HEK293 (cell line): ENCODE measurements around the gene TESK2.
"Not testable (repeated sequence)": the region's sequence is repeated elsewhere in the genome, so short reads cannot be mapped to it uniquely, and the experiment has no call there.

ENCODE experiments used
- CTCF ChIA-PET: fragments of 350-600 bp; formaldehyde crosslinking; extraction: SDS; loops from one replicate; lab custom pipeline; 2021; ENCODE audit warnings: antibody characterized with exemption; lab: Yijun Ruan, JAX
- POLR2A ChIA-PET: fragments of 300-600 bp; formaldehyde crosslinking; extraction: SDS; loops from one replicate; lab custom pipeline; 2020; ENCODE audit warnings: antibody characterized with exemption, inconsistent platforms; lab: Yijun Ruan, JAX
- H3K27ac ChIP-seq: fragments of 200-500 bp; sonication (Bioruptor generic); 2 replicates; pipeline ENCODE4 v1.5.1; 2014; ENCODE audit warnings: low read depth, low read length, control low read depth, inconsistent platforms; ENCODE audit errors: extremely low read depth
- H3K36me3 ChIP-seq, 2 experiments: fragments of 200-500 bp in 1 of 2; sonication (Bioruptor generic) in 1 of 2; 1 replicate in 1 of 2; 2 replicates in 1 of 2; pipeline ENCODE4 v1.5.1; 2014 to 2017; ENCODE audit warnings: inconsistent platforms in 2 of 2, low read length in 2 of 2; ENCODE audit not compliant: control insufficient read depth in 2 of 2, insufficient read depth in 1 of 2
- H3K4me1 ChIP-seq: fragments of 200-500 bp; sonication (Bioruptor generic); 2 replicates; pipeline ENCODE4 v1.5.1; 2014; ENCODE audit warnings: mild to moderate bottlenecking, low read length, inconsistent platforms; ENCODE audit not compliant: control insufficient read depth, insufficient read depth
- H3K4me3 ChIP-seq: 2 replicates; pipeline ENCODE4 v1.5.1; 2011; ENCODE audit warnings: low read depth, mild to moderate bottlenecking, control low read depth, low read length, moderate library complexity
- H3K9me3 ChIP-seq: fragments of 200-500 bp; sonication (Bioruptor generic); 2 replicates; pipeline ENCODE4 v1.5.1; 2014; ENCODE audit warnings: low read depth, low read length, inconsistent platforms; ENCODE audit not compliant: control insufficient read depth, insufficient read depth
- GLI4 ChIP-seq: fragments of 450-650 bp; formaldehyde crosslinking; IDR thresholded peaks from 2 replicates; pipeline ENCODE4 v1.5.1; 2016; ENCODE audit warnings: missing biosample characterization, missing genetic modification characterization
- KLF16 ChIP-seq: fragments of 450-650 bp; formaldehyde crosslinking; IDR thresholded peaks from 2 replicates; pipeline ENCODE4 v1.5.1; 2017; ENCODE audit warnings: missing biosample characterization, missing genetic modification characterization
- MZF1 ChIP-seq: fragments of 450-650 bp; formaldehyde crosslinking; IDR thresholded peaks from 2 replicates; pipeline ENCODE4 v1.5.1; 2017; ENCODE audit warnings: missing biosample characterization, missing genetic modification characterization, borderline replicate concordance
- SP3 ChIP-seq: fragments of 450-650 bp; formaldehyde crosslinking; IDR thresholded peaks from 2 replicates; pipeline ENCODE4 v1.5.1; 2016; ENCODE audit warnings: missing biosample characterization, missing genetic modification characterization
- YY2 ChIP-seq: fragments of 450-650 bp; formaldehyde crosslinking; IDR thresholded peaks from 2 replicates; pipeline ENCODE4 v1.5.1; 2016; ENCODE audit warnings: missing biosample characterization, missing genetic modification characterization
- ZBTB21 ChIP-seq: fragments of 450-650 bp; formaldehyde crosslinking; IDR thresholded peaks from 2 replicates; pipeline ENCODE4 v1.5.1; 2017; ENCODE audit warnings: missing biosample characterization, missing genetic modification characterization
- ZBTB48 ChIP-seq: fragments of 450-650 bp; formaldehyde crosslinking; IDR thresholded peaks from 2 replicates; pipeline ENCODE4 v1.5.1; 2016; ENCODE audit warnings: missing biosample characterization, missing genetic modification characterization
- ZFP3 ChIP-seq: fragments of 450-650 bp; formaldehyde crosslinking; IDR thresholded peaks from 2 replicates; pipeline ENCODE4 v1.5.1; 2016; ENCODE audit warnings: low read depth, missing biosample characterization, missing genetic modification characterization
- ZNF10 ChIP-seq: fragments of 450-650 bp; formaldehyde crosslinking; IDR thresholded peaks from 2 replicates; pipeline ENCODE4 v1.5.1; 2017; ENCODE audit warnings: missing biosample characterization, missing genetic modification characterization
- ZNF132 ChIP-seq: fragments of 450-650 bp; formaldehyde crosslinking; IDR thresholded peaks from 2 replicates; pipeline ENCODE4 v1.5.1; 2017; ENCODE audit warnings: missing biosample characterization, missing genetic modification characterization, borderline replicate concordance
- ZNF211 ChIP-seq: fragments of 450-650 bp; formaldehyde crosslinking; IDR thresholded peaks from 2 replicates; pipeline ENCODE4 v1.5.1; 2016; ENCODE audit warnings: low read depth, missing biosample characterization, missing genetic modification characterization
- ZNF274 ChIP-seq, 2 experiments: fragments of 200-500 bp in 1 of 2; fragments of 450-650 bp in 1 of 2; sonication (Bioruptor generic) in 1 of 2; formaldehyde crosslinking in 1 of 2; IDR thresholded peaks; 2 replicates each; pipeline versions ENCODE4 v1.5.1 to v1.6.1; 2014 to 2016; ENCODE audit warnings: borderline replicate concordance in 1 of 2, inconsistent platforms in 1 of 2, low read length in 1 of 2, missing biosample characterization in 1 of 2, missing genetic modification characterization in 1 of 2
- ZNF510 ChIP-seq: fragments of 450-650 bp; formaldehyde crosslinking; IDR thresholded peaks from 2 replicates; pipeline ENCODE4 v1.5.1; 2018; ENCODE audit warnings: mild to moderate bottlenecking, missing genetic modification characterization, missing biosample characterization; ENCODE audit not compliant: insufficient replicate concordance
- ZNF560 ChIP-seq: fragments of 450-650 bp; formaldehyde crosslinking; IDR thresholded peaks from 2 replicates; pipeline ENCODE4 v1.5.1; 2017; ENCODE audit warnings: missing biosample characterization, missing genetic modification characterization, borderline replicate concordance
- ZNF571 ChIP-seq: fragments of 450-650 bp; formaldehyde crosslinking; IDR thresholded peaks from 2 replicates; pipeline ENCODE4 v1.5.0; 2017; ENCODE audit warnings: missing biosample characterization, missing genetic modification characterization
- ZNF621 ChIP-seq: fragments of 450-650 bp; formaldehyde crosslinking; IDR thresholded peaks from 2 replicates; pipeline ENCODE4 v1.5.1; 2017; ENCODE audit warnings: missing biosample characterization, missing genetic modification characterization
- ZNF776 ChIP-seq: fragments of 450-650 bp; formaldehyde crosslinking; IDR thresholded peaks from 2 replicates; pipeline ENCODE4 v1.5.0; 2017; ENCODE audit warnings: missing biosample characterization, missing genetic modification characterization, borderline replicate concordance
- ZNF791 ChIP-seq: fragments of 450-650 bp; formaldehyde crosslinking; IDR thresholded peaks from 2 replicates; pipeline ENCODE4 v1.5.1; 2016; ENCODE audit warnings: missing biosample characterization, missing genetic modification characterization
- ZNF792 ChIP-seq: fragments of 450-650 bp; formaldehyde crosslinking; IDR thresholded peaks from 2 replicates; pipeline ENCODE4 v1.5.1; 2016; ENCODE audit warnings: missing biosample characterization, missing genetic modification characterization
- TF ChIP-seq, protein P1 (sequence below): fragments of 450-650 bp; formaldehyde crosslinking; IDR thresholded peaks from 2 replicates; pipeline ENCODE4 v1.5.1; 2017; ENCODE audit warnings: missing biosample characterization, missing genetic modification characterization
- TF ChIP-seq, protein P2 (sequence below): fragments of 450-650 bp; IDR thresholded peaks from 2 replicates; pipeline ENCODE4 v1.5.1; 2018; ENCODE audit warnings: missing biosample characterization, missing genetic modification characterization
- TF ChIP-seq, protein P3 (sequence below): fragments of 450-650 bp; formaldehyde crosslinking; IDR thresholded peaks from 2 replicates; pipeline ENCODE4 v1.5.1; 2017; ENCODE audit warnings: missing biosample characterization, missing genetic modification characterization
- TF ChIP-seq, protein P4 (sequence below): fragments of 450-650 bp; formaldehyde crosslinking; conservative IDR thresholded peaks from 2 replicates; pipeline ENCODE4 v1.5.1; 2016; ENCODE audit warnings: low read depth, missing biosample characterization, missing genetic modification characterization
- TF ChIP-seq, protein P5 (sequence below): fragments of 450-650 bp; formaldehyde crosslinking; IDR thresholded peaks from 2 replicates; pipeline ENCODE4 v1.5.1; 2016; ENCODE audit warnings: missing biosample characterization, missing genetic modification characterization

The TESK2 gene

DNA sequence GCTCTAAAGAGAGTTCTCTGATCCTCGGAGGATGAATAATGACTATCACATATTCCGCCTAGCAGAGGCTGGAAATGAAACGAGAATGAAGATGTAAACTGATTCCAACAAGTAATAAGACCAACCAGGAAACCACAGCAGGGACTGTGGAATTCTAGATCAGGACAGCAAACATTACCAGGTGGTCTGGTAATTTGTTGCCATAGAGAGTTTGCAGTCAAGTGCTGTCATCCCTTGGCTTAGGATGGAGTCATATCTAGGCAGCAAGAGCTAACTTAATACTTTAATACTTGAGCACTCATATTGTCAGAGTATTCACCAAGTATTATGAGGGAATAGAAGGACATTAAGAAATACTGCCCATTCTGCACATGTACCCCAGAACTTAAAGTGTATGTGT is 105.7 kb downstream of the TESK2 start (continued):
- no peak for TF ChIP-seq ZNF776 (tag by site-specific recombination)
- TF ChIP-seq ZFP3 (tag by site-specific recombination) = no peak
- no peak for TF ChIP-seq GLI4 (tag by site-specific recombination)
- TF ChIP-seq MZF1 = no peak
- TF ChIP-seq ZNF560 (tag by site-specific recombination) = no peak
- no peak for TF ChIP-seq ZBTB48 (tag by site-specific recombination)
- TF ChIP-seq ZNF791 = no peak

DNA sequence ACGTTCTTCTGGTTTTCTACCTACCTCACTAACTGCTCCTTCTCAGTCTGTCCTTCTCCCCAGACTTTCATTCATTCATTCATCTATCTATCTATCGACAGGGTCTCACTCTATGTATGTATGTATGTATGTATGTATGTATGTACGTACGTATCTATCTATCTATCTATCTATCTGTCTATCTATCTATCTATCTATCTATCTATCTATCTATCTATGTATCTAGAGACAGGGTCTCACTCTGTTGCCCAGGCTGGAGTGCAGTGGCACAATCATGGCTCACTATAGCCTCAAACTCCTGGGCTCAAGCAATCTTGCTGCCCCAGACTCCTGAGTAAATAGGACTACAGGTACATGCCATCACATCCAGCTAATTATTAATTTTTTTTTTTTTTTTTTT is 106.8 kb downstream of the TESK2 start:
- CTCF ChIA-PET = interaction anchor here (1.2 kb wide), 1 partner anchor 109 kb away, joined by 7 read pairs; no protein-coding TSS in a partner anchor
- H3K27ac ChIP-seq, H3K36me3 ChIP-seq, H3K9me3 ChIP-seq, H3K4me3 ChIP-seq, POLR2A ChIA-PET, H3K4me1 ChIP-seq: not testable (repeated sequence)

DNA sequence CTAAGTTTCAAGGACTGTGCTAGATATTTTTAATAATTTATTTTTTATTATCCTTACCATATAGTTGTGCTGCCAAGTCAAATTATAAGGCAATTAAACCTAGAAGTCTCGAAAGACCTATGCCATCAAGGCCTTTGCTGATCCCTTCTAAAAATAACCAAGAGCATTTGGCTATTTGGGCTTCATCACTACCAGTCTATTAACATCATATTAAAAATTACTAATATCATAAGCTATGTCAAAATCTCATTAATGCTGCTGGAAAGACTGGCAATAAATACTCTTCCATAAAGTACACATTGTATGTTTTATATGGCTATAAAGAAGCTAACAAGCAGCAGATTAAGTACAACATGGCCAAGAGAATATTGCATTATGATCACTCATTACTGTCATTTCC is 107.8 kb downstream of the TESK2 start:
- Histone ChIP-seq H3K9me3 (no peaks in the 10 kb centered on the region), H3K4me1 (no peaks in the 10 kb centered on the region), H3K4me3 (no peak overlapping the region), H3K36me3 (no peaks in the 10 kb centered on the region), H3K27ac (no peak overlapping the region)
- POLR2A ChIA-PET = no interaction called here
- CTCF ChIA-PET = interaction anchor here (1.2 kb wide), 1 partner anchor 110 kb away, joined by 7 read pairs; no protein-coding TSS in a partner anchor
- TF ChIP-seq ZNF510 (no peak), ZNF211 (tag by site-specific recombination) (no peak), ZNF621 (tag by site-specific recombination) (no peak), YY2 (tag by site-specific recombination) (no peak), ZNF792 (tag by site-specific recombination) (no peak), KLF16 (no peak), ZNF274 (IDR thresholded peaks at IDR 0.05; ENCODE audit: low read length) (no peak), ZNF274 (tag by site-specific recombination; IDR thresholded peaks at IDR 0.05; ENCODE audit: borderline replicate concordance) (no peak), SP3 (tag by site-specific recombination) (no peak), ZBTB21 (tag by site-specific recombination) (no peak), ZNF571 (no peak), ZNF132 (tag by site-specific recombination) (no peak), ZNF10 (tag by site-specific recombination) (no peak)
- TF ChIP-seq, protein P1, sequence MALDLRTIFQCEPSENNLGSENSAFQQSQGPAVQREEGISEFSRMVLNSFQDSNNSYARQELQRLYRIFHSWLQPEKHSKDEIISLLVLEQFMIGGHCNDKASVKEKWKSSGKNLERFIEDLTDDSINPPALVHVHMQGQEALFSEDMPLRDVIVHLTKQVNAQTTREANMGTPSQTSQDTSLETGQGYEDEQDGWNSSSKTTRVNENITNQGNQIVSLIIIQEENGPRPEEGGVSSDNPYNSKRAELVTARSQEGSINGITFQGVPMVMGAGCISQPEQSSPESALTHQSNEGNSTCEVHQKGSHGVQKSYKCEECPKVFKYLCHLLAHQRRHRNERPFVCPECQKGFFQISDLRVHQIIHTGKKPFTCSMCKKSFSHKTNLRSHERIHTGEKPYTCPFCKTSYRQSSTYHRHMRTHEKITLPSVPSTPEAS (tag by site-specific recombination) = no peak
- TF ChIP-seq, protein P2, sequence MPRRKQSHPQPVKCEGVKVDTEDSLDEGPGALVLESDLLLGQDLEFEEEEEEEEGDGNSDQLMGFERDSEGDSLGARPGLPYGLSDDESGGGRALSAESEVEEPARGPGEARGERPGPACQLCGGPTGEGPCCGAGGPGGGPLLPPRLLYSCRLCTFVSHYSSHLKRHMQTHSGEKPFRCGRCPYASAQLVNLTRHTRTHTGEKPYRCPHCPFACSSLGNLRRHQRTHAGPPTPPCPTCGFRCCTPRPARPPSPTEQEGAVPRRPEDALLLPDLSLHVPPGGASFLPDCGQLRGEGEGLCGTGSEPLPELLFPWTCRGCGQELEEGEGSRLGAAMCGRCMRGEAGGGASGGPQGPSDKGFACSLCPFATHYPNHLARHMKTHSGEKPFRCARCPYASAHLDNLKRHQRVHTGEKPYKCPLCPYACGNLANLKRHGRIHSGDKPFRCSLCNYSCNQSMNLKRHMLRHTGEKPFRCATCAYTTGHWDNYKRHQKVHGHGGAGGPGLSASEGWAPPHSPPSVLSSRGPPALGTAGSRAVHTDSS (tag by site-specific recombination) = no peak
- TF ChIP-seq, protein P3, sequence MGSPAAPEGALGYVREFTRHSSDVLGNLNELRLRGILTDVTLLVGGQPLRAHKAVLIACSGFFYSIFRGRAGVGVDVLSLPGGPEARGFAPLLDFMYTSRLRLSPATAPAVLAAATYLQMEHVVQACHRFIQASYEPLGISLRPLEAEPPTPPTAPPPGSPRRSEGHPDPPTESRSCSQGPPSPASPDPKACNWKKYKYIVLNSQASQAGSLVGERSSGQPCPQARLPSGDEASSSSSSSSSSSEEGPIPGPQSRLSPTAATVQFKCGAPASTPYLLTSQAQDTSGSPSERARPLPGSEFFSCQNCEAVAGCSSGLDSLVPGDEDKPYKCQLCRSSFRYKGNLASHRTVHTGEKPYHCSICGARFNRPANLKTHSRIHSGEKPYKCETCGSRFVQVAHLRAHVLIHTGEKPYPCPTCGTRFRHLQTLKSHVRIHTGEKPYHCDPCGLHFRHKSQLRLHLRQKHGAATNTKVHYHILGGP (tag by site-specific recombination) = no peak
- TF ChIP-seq, protein P4, sequence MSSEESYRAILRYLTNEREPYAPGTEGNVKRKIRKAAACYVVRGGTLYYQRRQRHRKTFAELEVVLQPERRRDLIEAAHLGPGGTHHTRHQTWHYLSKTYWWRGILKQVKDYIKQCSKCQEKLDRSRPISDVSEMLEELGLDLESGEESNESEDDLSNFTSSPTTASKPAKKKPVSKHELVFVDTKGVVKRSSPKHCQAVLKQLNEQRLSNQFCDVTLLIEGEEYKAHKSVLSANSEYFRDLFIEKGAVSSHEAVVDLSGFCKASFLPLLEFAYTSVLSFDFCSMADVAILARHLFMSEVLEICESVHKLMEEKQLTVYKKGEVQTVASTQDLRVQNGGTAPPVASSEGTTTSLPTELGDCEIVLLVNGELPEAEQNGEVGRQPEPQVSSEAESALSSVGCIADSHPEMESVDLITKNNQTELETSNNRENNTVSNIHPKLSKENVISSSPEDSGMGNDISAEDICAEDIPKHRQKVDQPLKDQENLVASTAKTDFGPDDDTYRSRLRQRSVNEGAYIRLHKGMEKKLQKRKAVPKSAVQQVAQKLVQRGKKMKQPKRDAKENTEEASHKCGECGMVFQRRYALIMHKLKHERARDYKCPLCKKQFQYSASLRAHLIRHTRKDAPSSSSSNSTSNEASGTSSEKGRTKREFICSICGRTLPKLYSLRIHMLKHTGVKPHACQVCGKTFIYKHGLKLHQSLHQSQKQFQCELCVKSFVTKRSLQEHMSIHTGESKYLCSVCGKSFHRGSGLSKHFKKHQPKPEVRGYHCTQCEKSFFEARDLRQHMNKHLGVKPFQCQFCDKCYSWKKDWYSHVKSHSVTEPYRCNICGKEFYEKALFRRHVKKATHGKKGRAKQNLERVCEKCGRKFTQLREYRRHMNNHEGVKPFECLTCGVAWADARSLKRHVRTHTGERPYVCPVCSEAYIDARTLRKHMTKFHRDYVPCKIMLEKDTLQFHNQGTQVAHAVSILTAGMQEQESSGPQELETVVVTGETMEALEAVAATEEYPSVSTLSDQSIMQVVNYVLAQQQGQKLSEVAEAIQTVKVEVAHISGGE (tag by site-specific recombination) = no peak
- TF ChIP-seq, protein P5, sequence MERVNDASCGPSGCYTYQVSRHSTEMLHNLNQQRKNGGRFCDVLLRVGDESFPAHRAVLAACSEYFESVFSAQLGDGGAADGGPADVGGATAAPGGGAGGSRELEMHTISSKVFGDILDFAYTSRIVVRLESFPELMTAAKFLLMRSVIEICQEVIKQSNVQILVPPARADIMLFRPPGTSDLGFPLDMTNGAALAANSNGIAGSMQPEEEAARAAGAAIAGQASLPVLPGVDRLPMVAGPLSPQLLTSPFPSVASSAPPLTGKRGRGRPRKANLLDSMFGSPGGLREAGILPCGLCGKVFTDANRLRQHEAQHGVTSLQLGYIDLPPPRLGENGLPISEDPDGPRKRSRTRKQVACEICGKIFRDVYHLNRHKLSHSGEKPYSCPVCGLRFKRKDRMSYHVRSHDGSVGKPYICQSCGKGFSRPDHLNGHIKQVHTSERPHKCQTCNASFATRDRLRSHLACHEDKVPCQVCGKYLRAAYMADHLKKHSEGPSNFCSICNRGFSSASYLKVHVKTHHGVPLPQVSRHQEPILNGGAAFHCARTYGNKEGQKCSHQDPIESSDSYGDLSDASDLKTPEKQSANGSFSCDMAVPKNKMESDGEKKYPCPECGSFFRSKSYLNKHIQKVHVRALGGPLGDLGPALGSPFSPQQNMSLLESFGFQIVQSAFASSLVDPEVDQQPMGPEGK (tag by site-specific recombination) = no peak
